ENCODE data around the gene IGSF9. TPM values are rescaled to one million over a fixed set of nuclear protein-coding genes. Genes with fewer than 3 reads are reported as not detected.

Gene IGSF9
- total RNA-seq, 1 experiment from 2014 or later = not detected

GRCh38 chr1:159953536-159954515 is 8.4 kb upstream of the IGSF9 start, which contains the start of gene SLAMF9:
Gene SLAMF9, minus strand, starts transcription at chr1:159954237. Its CDS starts 100 bp downstream, at chr1:159954137.
- DNase-seq (ENCODE audit: low read depth, low spot score) = peak; percentile 67
- in situ Hi-C loops (cut with HindIII; ENCODE audit: low pct_unique_long_range_greater_than_20kb, low sequenced_read_pairs) = no loop called here

- DNase-seq (ENCODE audit: low read depth, low spot score) = no peak
- in situ Hi-C loops (cut with HindIII; ENCODE audit: low pct_unique_long_range_greater_than_20kb, low sequenced_read_pairs) = no loop called here
These were observed 7.5 kb upstream of the IGSF9 start for GRCh38 chr1:159952932-159953331.

- no peak for DNase-seq (ENCODE audit: low read depth, low spot score)
- in situ Hi-C loops (cut with HindIII; ENCODE audit: low pct_unique_long_range_greater_than_20kb, low sequenced_read_pairs) = no loop called here
These were observed 6.1 kb upstream of the IGSF9 start for GRCh38 chr1:159951551-159951950.

- in situ Hi-C loops (cut with HindIII; ENCODE audit: low pct_unique_long_range_greater_than_20kb, low sequenced_read_pairs) = no loop called here
These were observed 5.6 kb upstream of the IGSF9 start for GRCh38 chr1:159951016-159951415.

GRCh38 chr1:159949981-159950381 is 4.6 kb upstream of the IGSF9 start:
- no peak for DNase-seq (ENCODE audit: low read depth, low spot score)
- in situ Hi-C loops (cut with HindIII; ENCODE audit: low pct_unique_long_range_greater_than_20kb, low sequenced_read_pairs) = no loop called here

More at GRCh38 chr1:159951016-159951415, 5.6 kb upstream of the IGSF9 start:
- no peak for DNase-seq (ENCODE audit: low read depth, low spot score)

GRCh38 chr1:159949123-159949522 is 3.7 kb upstream of the IGSF9 start:
- in situ Hi-C loops (cut with HindIII; ENCODE audit: low pct_unique_long_range_greater_than_20kb, low sequenced_read_pairs) = no loop called here
- DNase-seq (ENCODE audit: low read depth, low spot score) = no peak

GRCh38 chr1:159947942-159948341 is 2.5 kb upstream of the IGSF9 start:
- DNase-seq (ENCODE audit: low read depth, low spot score) = no peak
- in situ Hi-C loops (cut with HindIII; ENCODE audit: low pct_unique_long_range_greater_than_20kb, low sequenced_read_pairs) = no loop called here

GRCh38 chr1:159946242-159947187 is 1.1 kb upstream of the IGSF9 start:
- DNase-seq (ENCODE audit: low read depth, low spot score) = no peak

GRCh38 chr1:159944623-159945455 is 574 bp downstream of the IGSF9 start:
- in situ Hi-C loops (cut with HindIII; ENCODE audit: low pct_unique_long_range_greater_than_20kb, low sequenced_read_pairs) = no loop called here
- no peak for DNase-seq (ENCODE audit: low read depth, low spot score)

More at GRCh38 chr1:159946242-159947187, 1.1 kb upstream of the IGSF9 start:
- in situ Hi-C loops (cut with HindIII; ENCODE audit: low pct_unique_long_range_greater_than_20kb, low sequenced_read_pairs) = no loop called here

- DNase-seq (ENCODE audit: low read depth, low spot score) = no peak
- in situ Hi-C loops (cut with HindIII; ENCODE audit: low pct_unique_long_range_greater_than_20kb, low sequenced_read_pairs) = no loop called here
These were observed 1.3 kb downstream of the IGSF9 start for GRCh38 chr1:159943908-159944622.

- no peak for DNase-seq (ENCODE audit: low read depth, low spot score)
- in situ Hi-C loops (cut with HindIII; ENCODE audit: low pct_unique_long_range_greater_than_20kb, low sequenced_read_pairs) = no loop called here
These were observed 2.2 kb downstream of the IGSF9 start for GRCh38 chr1:159943278-159943640.

GRCh38 chr1:159942632-159943277 is 2.7 kb downstream of the IGSF9 start:
- in situ Hi-C loops (cut with HindIII; ENCODE audit: low pct_unique_long_range_greater_than_20kb, low sequenced_read_pairs) = no loop called here
- no peak for DNase-seq (ENCODE audit: low read depth, low spot score)

GRCh38 chr1:159941591-159942560 is 3.5 kb downstream of the IGSF9 start:
- DNase-seq (ENCODE audit: low read depth, low spot score) = no peak
- in situ Hi-C loops (cut with HindIII; ENCODE audit: low pct_unique_long_range_greater_than_20kb, low sequenced_read_pairs) = no loop called here

- DNase-seq (ENCODE audit: low read depth, low spot score) = no peak
- in situ Hi-C loops (cut with HindIII; ENCODE audit: low pct_unique_long_range_greater_than_20kb, low sequenced_read_pairs) = no loop called here
These were observed 4.3 kb downstream of the IGSF9 start for GRCh38 chr1:159941141-159941540.

- DNase-seq (ENCODE audit: low read depth, low spot score) = no peak
- in situ Hi-C loops (cut with HindIII; ENCODE audit: low pct_unique_long_range_greater_than_20kb, low sequenced_read_pairs) = no loop called here
These were observed 5.3 kb downstream of the IGSF9 start for GRCh38 chr1:159940006-159940620.
